NT2/D1 (cell line): Measurements from ENCODE around the gene AVPR1A.

ENCODE experiments used
- SUZ12 ChIP-seq: IDR thresholded peaks from 2 replicates; pipeline ENCODE4 v1.6.1; 2011; ENCODE audit not compliant: insufficient read length, insufficient read depth; ENCODE audit errors: extremely low read depth
- YY1 ChIP-seq: IDR thresholded peaks from 2 replicates; pipeline ENCODE4 v1.6.1; 2011; ENCODE audit not compliant: insufficient read length, insufficient read depth
- ZNF274 ChIP-seq: IDR thresholded peaks from 2 replicates; pipeline ENCODE4 v1.6.1; 2011; ENCODE audit warnings: mild to moderate bottlenecking, low read depth, low read length

DNA sequence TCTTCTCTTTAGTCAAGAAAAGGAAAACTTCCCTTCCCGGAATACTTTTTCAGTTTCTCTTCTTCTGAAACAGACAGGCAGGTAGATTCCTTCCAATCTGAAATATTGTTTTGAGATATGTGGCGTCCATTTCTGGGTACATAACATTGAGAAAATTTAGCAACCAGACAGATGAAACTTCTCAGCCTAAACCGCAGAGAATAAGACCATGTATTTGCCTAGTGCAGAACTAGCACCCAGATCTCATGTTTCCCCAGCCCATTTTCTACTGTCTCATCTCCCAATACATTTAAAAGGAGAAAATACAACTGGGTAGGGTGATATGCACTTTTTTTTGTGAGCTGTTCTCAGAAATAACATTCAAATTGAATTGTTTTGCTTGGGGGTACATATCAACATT, 6.4 kb downstream of the AVPR1A start:
- no peak for TF ChIP-seq ZNF274
- no peak for TF ChIP-seq YY1
- TF ChIP-seq SUZ12 = no peak
